Ishikawa (cell line): ENCODE measurements around the gene PSMF1.

Experiments
- CEBPB ChIP-seq: IDR thresholded peaks from 2 replicates; pipeline ENCODE4 v1.6.1; 2012
- CREB1 ChIP-seq: IDR thresholded peaks from 2 replicates; pipeline ENCODE4 v1.6.1; 2012; ENCODE audit warnings: low read depth
- EGR1 ChIP-seq: IDR thresholded peaks from 2 replicates; pipeline ENCODE4 v1.6.1; 2012
- EP300 ChIP-seq: IDR thresholded peaks from 2 replicates; pipeline ENCODE4 v1.6.1; 2012; ENCODE audit warnings: borderline replicate concordance
- FOXM1 ChIP-seq: IDR thresholded peaks from 2 replicates; pipeline ENCODE4 v1.6.1; 2012; ENCODE audit warnings: low read depth, borderline replicate concordance
- NFIC ChIP-seq: IDR thresholded peaks from 2 replicates; pipeline ENCODE4 v1.6.1; 2012
- RAD21 ChIP-seq: IDR thresholded peaks from 2 replicates; pipeline ENCODE4 v1.6.1; 2012; ENCODE audit warnings: low read depth
- REST ChIP-seq: IDR thresholded peaks from 2 replicates; pipeline ENCODE4 v1.6.1; 2012; ENCODE audit warnings: low read depth, mild to moderate bottlenecking
- USF1 ChIP-seq: IDR thresholded peaks from 2 replicates; pipeline ENCODE4 v1.6.1; 2012
- YY1 ChIP-seq: IDR thresholded peaks from 2 replicates; pipeline ENCODE4 v1.6.1; 2012; ENCODE audit warnings: low read depth
- ZBTB7A ChIP-seq: IDR thresholded peaks from 2 replicates; pipeline ENCODE4 v1.6.1; 2012; ENCODE audit warnings: low read depth

- TF ChIP-seq REST (no peak), CEBPB (no peak), EGR1 (no peak), CREB1 (no peak), YY1 (no peak), FOXM1 (no peak), USF1 (no peak), ZBTB7A (no peak), EP300 (no peak), RAD21 (no peak), NFIC (no peak)
Observed at GRCh38 chr20:1107176-1107575, 11.2 kb upstream of the PSMF1 start.
